Heart left ventricle (tissue), 16 donors: ENCODE results near the gene NTM. TPM values are rescaled to one million over a fixed set of nuclear protein-coding genes. Genes with fewer than 3 reads are reported as not detected.
A peak's percentile ranks its signal among the peaks of the same experiment; 100 is the strongest.

Source experiments
- ATAC-seq, 4 donors: fragments of 200-7000 bp; cut with Tn5 transposase; one replicate each; pipeline ENCODE4 v1.9.1; 2020 to 2022; ENCODE audit warnings: moderate library complexity in 4 of 4, mild to moderate bottlenecking in 3 of 4, moderate number of reproducible peaks in 1 of 4
- DNase-seq, 5 donors: peaks; one replicate each; pipeline ENCODE4 v3.0.0-alpha.2; 2020
- H3K27ac ChIP-seq, 12 donors: fragments of 200-600 bp; sonication (generic) in 4 of 12; one replicate each; pipeline versions ENCODE4 v1.5.0 to v1.8.0; 2016 to 2022; ENCODE audit warnings: mild to moderate bottlenecking in 2 of 12
- H3K27me3 ChIP-seq, 9 donors: fragments of 200-600 bp; sonication (generic) in 2 of 9; one replicate each; pipeline versions ENCODE4 v1.5.1 to v1.8.0; 2016 to 2022; ENCODE audit warnings: mild to moderate bottlenecking in 3 of 9
- H3K36me3 ChIP-seq, 9 donors: fragments of 200-600 bp; sonication (generic) in 2 of 9; one replicate each; pipeline versions ENCODE4 v1.5.0 to v1.8.0; 2018 to 2022; ENCODE audit warnings: mild to moderate bottlenecking in 2 of 9
- H3K4me1 ChIP-seq, 12 donors: fragments of 200-600 bp; sonication (generic) in 4 of 12; one replicate each; pipeline versions ENCODE4 v1.5.0 to v1.8.0; 2016 to 2022; ENCODE audit warnings: mild to moderate bottlenecking in 3 of 12
- H3K4me3 ChIP-seq, 12 donors: fragments of 200-600 bp; sonication (generic) in 4 of 12; one replicate each; pipeline versions ENCODE4 v1.5.0 to v1.8.0; 2017 to 2022; ENCODE audit warnings: mild to moderate bottlenecking in 9 of 12, moderate library complexity in 4 of 12
- H3K9me3 ChIP-seq, 12 donors: fragments of 200-600 bp; sonication (generic) in 4 of 12; one replicate each; pipeline versions ENCODE4 v1.5.0 to v1.8.0; 2016 to 2022; ENCODE audit warnings: mild to moderate bottlenecking in 1 of 12
- CTCF ChIP-seq, 12 donors: fragments of 200-600 bp; sonication (generic) in 4 of 12; IDR thresholded peaks; one replicate each; pipeline versions ENCODE4 v1.5.0 to v1.8.0; 2018 to 2022; ENCODE audit warnings: antibody characterized with exemption in 12 of 12, mild to moderate bottlenecking in 5 of 12
- POLR2A ChIP-seq, 2 donors: fragments of 450-650 bp; IDR thresholded peaks; one replicate each; pipeline ENCODE4 v1.6.1; 2017; ENCODE audit warnings: antibody characterized with exemption in 2 of 2, mild to moderate bottlenecking in 2 of 2, moderate library complexity in 2 of 2
- WGBS, 4 donors: extraction: QIAGEN DNeasy Blood & Tissue Kit in 2 of 4; methylation state at CpG; one replicate each; pipeline versions ENCODE4 v1.1.5 to v1.1.7; 2013 to 2018; 5-methylcytosine and 5-hydroxymethylcytosine counted together
- intact Hi-C, 10 donors: fragments of 100-400 bp; cut with DNase I; formaldehyde crosslinking; loops; one replicate each; pipeline versions ENCODE4 v1.11.1 to v1.14.2; 2022
- polyA plus RNA-seq, 2 donors: library from polyadenylated mRNA; stranded (reverse); fragments of 200-250 nt; gene quantifications; one replicate each; pipeline ENCODE4 v1.2.3, GENCODE V29; 2013
- total RNA-seq, 9 donors: library from RNA; depleted of rRNA in 2 of 9; stranded (reverse); fragments of >200 nt in 2 of 9; fragmentation: NEBNext Ultra II Directional in 3 of 9; extraction: Animal tissue kit (Norgen Biotek cat#: 25700) in 3 of 9; gene quantifications; one replicate each; pipeline versions ENCODE4 v1.1.0 to v1.2.4, GENCODE V29; 2016 to 2023
- donor health status: ischemic (EF 13 %, LVEDD 7.1; RV severe dilation, severe dysfunction).
- donor health status: healthy with polysubstance abuse.
- donor health status: DM: no; HTN: yes; CAD: no.
- donor health status: DM: no; HTN: no; CAD: no.
- donor health status: ischemic (EF 25% LVEDD 6.9; RV normal size, moderate dysfunction).
- donor health status: ischemic (EF 25% LVEDD 5.7; RV mildly dilated, moderate dysfunction).
- donor health status: healthy.
- donor health status: DM: yes; HTN: yes; CAD: no.
- donor health status: ischemic (EF 35%, LVEDD 5.7; RV mildly dilated, moderate dysfunction).
- donor health status: nonischemic (EF 11% LVEDD 7.7; RV severe dilation, severe dysfunction).
- donor health status: DM: yes; HTN: yes; CAD: no.
- donor health status: PGD.
- donor health status: ischemic (EF 29% LVEDD 5.4; RV normal size, mild dysfunction).
- donor health status: nonischemic (EF 23%, LVEDD 6.1; RV moderate dilation, normal function).

NTM gene
- total and polyA plus RNA-seq, 11 donors = 0.40 to 7.7 (median 1.5) TPM

GRCh38 chr11:131750692-131751091 lies 380.3 kb downstream of the NTM start:
- peaks cover 0 to 14% (median 0%) of the 10 kb centered on the region in 12 donors for H3K4me1 ChIP-seq
- H3K9me3 ChIP-seq = no peaks in the 10 kb centered on the region
- ATAC-seq (no peak), DNase-seq (no peak)
- TF ChIP-seq POLR2A (IDR thresholded peaks at IDR 0.05) (no peak), CTCF (IDR thresholded peaks at IDR 0.05) (no peak)
- no peak overlapping the region for H3K4me3 ChIP-seq
- H3K36me3 ChIP-seq = no peaks in the 10 kb centered on the region
- no peak overlapping the region for H3K27ac ChIP-seq
- intact Hi-C loops = no loop called here
- 88 to 94% (median 91%) methylated on average over 5 of the region's 5 CpGs for WGBS, 4 donors
- H3K27me3 ChIP-seq = peaks cover 0 to 8% (median 0%) of the 10 kb centered on the region in 9 donors

- Histone ChIP-seq H3K4me3 (no peak overlapping the region), H3K27ac (no peak overlapping the region), H3K36me3 (no peaks in the 10 kb centered on the region), H3K4me1 (no peaks in the 10 kb centered on the region), H3K9me3 (no peaks in the 10 kb centered on the region), H3K27me3 (no peaks in the 10 kb centered on the region)
- intact Hi-C loops = no loop called here
- ATAC-seq (no peak), DNase-seq (no peak)
- WGBS, 4 donors = 72 to 79% (median 78%) methylated on average over 3 of the region's 3 CpGs
- TF ChIP-seq CTCF (IDR thresholded peaks at IDR 0.05) (no peak), POLR2A (IDR thresholded peaks at IDR 0.05) (no peak)
Measured at GRCh38 chr11:131754671-131755070, 384.3 kb downstream of the NTM start.

- Histone ChIP-seq H3K27ac (no peak overlapping the region), H3K27me3 (peaks cover 0 to 18% (median 0%) of the 10 kb centered on the region in 9 donors), H3K9me3 (peaks cover 0 to 3% (median 0%) of the 10 kb centered on the region in 12 donors), H3K4me1 (no peaks in the 10 kb centered on the region), H3K36me3 (no peaks in the 10 kb centered on the region), H3K4me3 (no peak overlapping the region)
- DNase-seq (no peak), ATAC-seq (no peak)
- intact Hi-C loops = no loop called here
- WGBS, 4 donors = 49 to 71% (median 69%) methylated on average over 6 of the region's 6 CpGs
- TF ChIP-seq CTCF (IDR thresholded peaks at IDR 0.05) (no peak), POLR2A (IDR thresholded peaks at IDR 0.05) (no peak)
Measured at GRCh38 chr11:131756479-131757110, 386.2 kb downstream of the NTM start.

- Histone ChIP-seq H3K27ac (peak overlapping the region in 2 of 12 donors; percentile 26 to 68), H3K4me1 (no peaks in the 10 kb centered on the region), H3K36me3 (no peaks in the 10 kb centered on the region), H3K27me3 (peaks cover 0 to 32% (median 0%) of the 10 kb centered on the region in 9 donors), H3K4me3 (no peak overlapping the region), H3K9me3 (peaks cover 0 to 3% (median 0%) of the 10 kb centered on the region in 12 donors)
- DNase-seq = no peak
- no peak for TF ChIP-seq POLR2A (IDR thresholded peaks at IDR 0.05)
- TF ChIP-seq CTCF (IDR thresholded peaks at IDR 0.05) = no peak
- ATAC-seq = no peak
- WGBS, 4 donors = 88 to 93% (median 91%) methylated on average over 7 of the region's 7 CpGs
- intact Hi-C loops = no loop called here
Measured at GRCh38 chr11:131758726-131759125, 388.3 kb downstream of the NTM start.
